ENCODE results near the gene SUGP2.
"Not testable (repeated sequence)": the region's sequence is repeated elsewhere in the genome, so short reads cannot be mapped to it uniquely, and the experiment has no call there.

The SUGP2 gene

DNA sequence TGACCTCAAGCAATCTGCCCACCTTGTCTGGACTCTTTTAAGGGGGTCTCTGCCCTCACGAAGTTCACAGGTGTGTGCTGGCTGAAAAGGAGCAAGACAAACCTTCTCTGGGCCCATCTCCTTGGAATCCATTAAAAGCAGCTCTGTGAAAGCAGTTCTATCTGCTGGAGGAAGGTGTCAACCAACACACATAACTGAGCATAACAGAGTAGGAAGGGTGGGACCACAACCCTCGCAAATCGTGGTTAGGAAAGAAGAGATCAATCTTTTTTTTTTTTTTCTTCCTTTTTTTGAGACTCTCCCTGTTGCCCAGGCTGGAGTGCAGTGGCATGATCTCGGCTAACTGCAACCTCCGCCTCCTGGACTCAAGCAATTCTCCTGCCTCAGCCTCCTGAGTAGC lies 1.4 kb downstream of the SUGP2 start:
- DNase-seq: no peak

GRCh38 chr19:19028526-19028925 lies 4.8 kb downstream of the SUGP2 start:
- no peak for DNase-seq

DNA sequence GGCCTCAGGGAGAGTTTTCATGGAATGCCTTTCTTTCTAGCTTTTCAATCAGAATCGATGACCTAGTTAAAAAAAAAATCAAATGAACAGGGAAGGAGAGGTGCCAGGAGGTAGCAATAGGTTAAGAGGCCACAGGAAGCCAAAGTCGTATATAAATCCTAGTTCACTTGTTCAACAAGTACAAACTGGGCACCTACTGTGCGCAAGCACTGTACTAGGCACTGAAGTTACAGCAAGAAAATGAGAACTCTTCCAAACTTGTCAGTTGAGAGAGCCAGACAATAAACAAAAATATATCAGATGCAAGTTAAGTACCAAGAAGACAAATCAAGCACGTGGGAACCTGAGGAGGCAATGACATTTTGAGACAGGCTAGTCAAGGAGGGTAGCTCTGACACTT lies 6.1 kb downstream of the SUGP2 start:
- DNase-seq: no peak

GRCh38 chr19:19026299-19026971 lies 6.9 kb downstream of the SUGP2 start:
- no peak for DNase-seq

DNA sequence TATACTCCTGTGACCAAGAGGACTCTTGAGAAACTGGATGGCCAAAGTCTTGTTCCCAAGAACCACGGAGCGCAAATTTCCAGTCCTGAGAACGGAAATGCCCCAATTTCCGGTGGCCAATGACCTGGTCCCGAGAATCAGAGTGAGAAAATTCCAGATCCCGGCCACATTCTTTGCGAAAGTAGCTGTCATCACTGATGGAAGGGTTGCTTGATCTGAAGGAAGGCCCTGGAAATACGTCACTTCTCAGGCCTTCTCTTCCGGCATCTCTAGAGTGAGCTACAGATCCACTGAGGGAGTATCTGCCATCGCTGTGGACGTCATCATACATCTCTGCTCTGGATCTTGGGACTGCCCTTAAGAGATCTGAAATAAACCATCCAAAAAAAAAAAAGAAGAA lies 7.5 kb downstream of the SUGP2 start:
- no peak for DNase-seq

- not testable (repeated sequence) for DNase-seq
These were observed 9.9 kb downstream of the SUGP2 start for GRCh38 chr19:19023376-19023775.

DNA sequence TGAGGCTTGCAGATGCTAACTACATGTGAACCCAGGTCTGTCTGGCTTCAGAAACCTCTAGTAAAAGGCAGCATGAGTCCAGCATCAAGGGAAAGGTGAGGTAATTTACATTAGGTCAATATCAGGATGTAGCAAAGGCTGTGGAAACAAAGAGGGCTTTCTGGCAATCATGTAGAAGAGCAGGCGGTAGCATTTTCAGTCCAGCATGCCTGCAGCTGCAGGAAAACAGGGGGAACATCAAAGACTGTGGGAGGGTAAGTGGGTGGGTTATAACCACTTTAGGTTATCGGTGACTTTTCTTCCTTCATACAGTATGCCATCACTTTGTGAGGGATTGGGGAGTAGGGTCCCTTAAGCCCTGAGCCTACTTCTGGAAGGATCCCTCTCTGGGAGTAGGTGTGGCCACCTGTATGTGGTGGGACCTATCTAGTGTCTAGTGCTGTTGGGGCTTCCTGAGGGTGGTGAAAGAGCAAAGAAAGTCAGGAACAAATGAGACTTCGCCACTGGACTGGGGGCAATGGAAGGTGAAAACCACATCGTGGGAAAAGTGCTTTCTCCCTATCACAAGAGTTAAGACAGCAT lies 10.8 kb downstream of the SUGP2 start:
- no peak for DNase-seq

GRCh38 chr19:19021115-19021514 lies 12.2 kb downstream of the SUGP2 start:
- DNase-seq: no peak

DNA sequence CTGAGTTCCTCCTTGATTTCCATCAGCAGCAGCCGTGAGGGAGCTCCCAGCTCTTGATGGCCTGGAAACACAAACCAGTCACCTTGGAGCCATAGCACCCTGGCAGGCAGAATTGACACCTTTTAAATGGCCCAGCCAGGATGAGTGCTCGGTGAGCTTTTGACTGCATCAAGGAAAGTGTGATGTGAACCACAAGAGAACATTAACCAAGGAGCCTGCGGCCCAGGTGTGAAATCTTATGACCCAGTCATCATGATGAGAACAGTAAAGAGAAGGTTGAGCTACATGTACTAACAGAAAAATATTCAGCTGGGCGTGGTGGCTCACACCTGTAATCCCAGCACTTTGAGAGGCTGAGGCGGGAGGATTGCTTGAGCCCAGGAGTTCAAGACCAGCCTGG lies 22.8 kb downstream of the SUGP2 start:
- no peak for DNase-seq

- DNase-seq: no peak
These were observed 23.4 kb downstream of the SUGP2 start for GRCh38 chr19:19009951-19010350.

GRCh38 chr19:19006213-19006612 lies 27.1 kb downstream of the SUGP2 start:
- no peak for DNase-seq

GRCh38 chr19:19004144-19004543 lies 29.2 kb downstream of the SUGP2 start:
- DNase-seq: no peak

DNA sequence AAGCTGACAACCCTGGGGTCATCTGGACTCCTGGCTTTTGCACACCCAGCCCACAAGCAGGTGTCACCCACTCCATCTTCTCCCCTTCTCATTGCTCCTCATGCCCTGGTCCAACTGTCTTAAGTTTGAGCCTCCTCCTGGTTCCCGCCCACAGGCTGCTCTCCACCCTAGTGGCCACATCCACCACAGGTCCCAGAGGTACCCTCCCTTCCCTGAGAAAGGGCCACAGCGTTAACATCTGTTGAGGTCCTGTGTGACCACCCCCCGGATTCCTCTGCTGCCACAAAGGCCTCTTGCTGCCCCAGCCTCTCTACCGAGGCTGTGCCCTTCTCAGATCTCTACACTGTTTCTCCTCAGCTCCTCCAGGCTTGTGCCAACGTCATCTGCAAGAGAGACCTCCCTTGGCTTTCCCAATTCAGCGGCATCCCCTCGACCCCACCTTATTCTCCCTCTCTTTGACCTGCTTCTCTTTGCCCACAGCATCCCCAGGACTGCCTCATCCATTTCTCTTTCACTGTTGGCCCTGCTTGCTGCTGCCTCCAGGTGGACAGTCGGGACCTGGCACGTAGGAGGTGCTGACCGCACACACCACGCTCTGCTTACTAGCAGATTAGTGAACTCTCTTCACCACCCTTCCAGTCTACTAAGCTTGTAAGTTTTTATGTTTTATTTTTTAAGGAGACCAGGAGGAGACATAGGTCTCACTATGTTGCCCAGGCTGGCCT lies 33.3 kb downstream of the SUGP2 start:
- DNase-seq: no peak

DNA sequence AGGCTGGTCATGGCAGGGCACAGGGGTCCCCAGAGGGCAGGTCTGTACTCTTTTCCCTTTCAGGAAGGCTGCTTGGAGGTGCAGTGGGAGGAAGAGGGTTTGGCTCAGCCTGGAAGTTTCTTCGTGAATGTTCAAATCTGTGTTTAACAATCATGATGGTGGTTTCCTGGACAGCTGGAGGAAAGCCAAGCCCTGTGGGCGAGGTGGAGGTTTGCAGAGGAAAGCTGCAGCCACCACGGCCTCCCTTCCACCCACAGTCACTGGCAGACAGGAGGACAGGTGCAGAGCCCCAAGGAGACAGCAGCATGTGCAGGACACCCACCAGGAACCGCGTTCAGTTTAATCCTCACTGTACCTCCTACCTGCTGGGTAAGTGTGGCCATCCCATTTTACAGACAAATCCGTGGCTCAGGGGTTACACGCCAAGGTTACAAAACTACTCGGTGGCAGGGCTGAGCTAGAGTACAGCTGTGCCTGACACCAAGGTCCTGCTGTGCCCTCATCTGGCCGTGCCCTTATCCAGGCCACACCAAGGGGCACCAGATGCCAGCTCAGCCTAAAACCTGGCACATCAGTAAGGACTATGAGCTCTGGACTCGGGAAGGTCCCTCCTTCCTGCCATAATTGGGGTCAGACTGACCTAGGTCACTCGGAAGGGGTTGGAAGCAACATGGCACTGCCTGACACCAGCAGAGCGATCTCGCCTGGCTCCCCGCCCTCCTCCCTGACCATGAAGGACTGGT lies 34.1 kb downstream of the SUGP2 start:
- DNase-seq: no peak

DNA sequence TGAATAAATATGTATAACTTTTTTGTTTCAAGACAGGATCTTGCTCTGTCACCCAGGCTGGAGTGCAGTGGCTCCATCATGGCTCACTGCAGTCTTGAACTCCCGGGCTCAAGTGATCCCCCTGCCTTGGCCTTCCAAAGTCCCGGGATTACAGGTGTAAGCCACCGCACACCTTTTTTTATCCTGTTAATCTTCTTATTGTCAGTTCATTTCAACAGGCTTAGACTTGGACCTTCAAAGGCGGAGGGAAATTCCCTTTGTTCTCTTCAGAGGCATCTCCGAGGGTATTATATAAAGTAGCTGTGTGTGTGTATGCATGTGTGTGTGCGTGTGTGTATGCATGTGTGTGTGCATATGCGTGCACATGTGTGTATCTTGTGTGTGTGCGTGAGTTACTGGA lies 35.0 kb downstream of the SUGP2 start:
- DNase-seq: no peak

- no peak for DNase-seq
These were observed 36.4 kb downstream of the SUGP2 start for GRCh38 chr19:18996796-18997394.

DNA sequence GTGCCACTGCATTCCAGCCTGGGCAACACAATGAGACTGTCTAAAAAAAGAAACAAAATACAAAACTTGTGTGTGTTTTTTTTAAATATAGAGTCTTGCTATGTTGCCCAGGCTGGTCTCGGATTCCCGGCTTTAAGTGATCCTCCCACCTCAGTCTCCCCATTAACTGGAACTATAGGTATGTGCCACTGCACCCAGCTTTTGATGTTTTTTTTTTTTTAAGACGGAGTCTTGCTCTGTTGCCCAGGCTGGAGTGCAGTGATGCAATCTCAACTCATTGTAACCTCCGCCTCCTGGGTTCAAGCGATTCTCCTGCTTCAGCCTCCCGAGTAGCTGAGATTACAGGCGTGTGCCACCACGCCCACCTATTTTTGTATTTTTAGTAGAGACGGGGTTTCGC lies 37.0 kb downstream of the SUGP2 start:
- DNase-seq: no peak

GRCh38 chr19:18995804-18996241 lies 37.5 kb downstream of the SUGP2 start:
- DNase-seq: peak; percentile 13

GRCh38 chr19:18993115-18993514 lies 40.2 kb downstream of the SUGP2 start:
- DNase-seq: no peak

- no peak for DNase-seq
These were observed 40.6 kb downstream of the SUGP2 start for GRCh38 chr19:18992696-18993095.

GRCh38 chr19:18991468-18991867 lies 41.8 kb downstream of the SUGP2 start:
- DNase-seq: no peak

GRCh38 chr19:18991006-18991405 lies 42.3 kb downstream of the SUGP2 start:
- DNase-seq: no peak

- DNase-seq: no peak
These were observed 43.1 kb downstream of the SUGP2 start for GRCh38 chr19:18990128-18990708.
